ENCODE data around the gene CDH23.

Gene CDH23

GRCh38 chr10:71715026-71715425, 318.3 kb downstream of the CDH23 start:
- DNase-seq = no peak

GRCh38 chr10:71715860-71716259, 319.1 kb downstream of the CDH23 start:
- no peak for DNase-seq

GRCh38 chr10:71716426-71716825, 319.7 kb downstream of the CDH23 start:
- DNase-seq = no peak

GRCh38 chr10:71717056-71717455, 320.3 kb downstream of the CDH23 start:
- DNase-seq = no peak

- DNase-seq = no peak
These were observed 320.8 kb downstream of the CDH23 start for GRCh38 chr10:71717551-71717951.

DNA sequence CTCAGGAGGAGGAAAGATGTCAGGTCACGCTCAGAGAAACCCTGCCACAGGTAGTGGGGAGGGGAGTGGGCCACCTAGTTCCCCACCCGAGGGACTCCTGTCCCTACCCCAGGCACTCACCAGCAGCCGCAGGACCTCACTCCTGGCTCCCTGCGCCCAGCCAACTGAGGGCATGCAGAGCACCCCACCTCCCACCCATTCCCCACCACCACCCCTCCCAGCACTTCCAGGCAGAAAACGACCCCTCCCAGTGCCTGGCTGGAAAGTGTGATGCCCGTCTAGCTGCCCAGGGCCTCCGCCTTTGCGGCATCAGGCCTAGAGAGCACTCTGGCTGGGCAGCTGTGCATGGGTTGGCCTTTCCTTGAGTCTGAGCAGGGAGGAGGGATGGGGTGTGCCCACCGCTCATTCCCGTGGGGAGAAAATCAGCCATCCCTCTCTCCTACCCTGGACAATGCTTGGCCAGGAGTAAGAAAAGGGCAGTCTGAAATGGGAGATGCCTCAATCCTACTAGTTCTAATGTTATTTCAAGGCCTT, 321.5 kb downstream of the CDH23 start:
- DNase-seq = no peak

GRCh38 chr10:71719042-71719441, 322.3 kb downstream of the CDH23 start:
- DNase-seq = no peak

GRCh38 chr10:71719464-71720201, 322.9 kb downstream of the CDH23 start, which contains the start of gene C10orf105:
Gene C10orf105, minus strand, starts transcription at chr10:71719778. Its CDS starts 3,441 bp downstream, at chr10:71716337.
- DNase-seq = no peak

DNA sequence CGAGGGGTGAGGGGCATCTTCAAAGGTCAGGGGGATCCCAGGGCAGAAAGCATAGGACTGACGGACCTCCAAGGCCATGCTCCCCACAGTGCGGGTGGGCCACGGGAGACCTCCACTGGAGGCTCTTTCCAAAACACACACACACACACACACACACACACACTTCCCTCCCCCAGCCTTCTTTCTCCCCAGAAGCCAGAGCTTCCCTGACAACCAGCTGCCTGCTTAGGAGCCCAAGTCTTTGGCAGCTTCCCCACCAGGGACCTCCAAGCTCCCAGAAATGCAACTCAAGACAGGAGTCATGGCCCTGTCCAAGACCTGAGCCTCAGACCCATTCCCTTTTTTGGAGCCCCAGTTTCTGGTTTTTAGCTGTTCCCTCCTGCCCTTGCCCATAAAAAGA, 323.6 kb downstream of the CDH23 start:
- DNase-seq = no peak

- DNase-seq = no peak
These were observed 324.6 kb downstream of the CDH23 start for GRCh38 chr10:71721313-71721712.

- no peak for DNase-seq
These were observed 326.1 kb downstream of the CDH23 start for GRCh38 chr10:71722849-71723248.

DNA sequence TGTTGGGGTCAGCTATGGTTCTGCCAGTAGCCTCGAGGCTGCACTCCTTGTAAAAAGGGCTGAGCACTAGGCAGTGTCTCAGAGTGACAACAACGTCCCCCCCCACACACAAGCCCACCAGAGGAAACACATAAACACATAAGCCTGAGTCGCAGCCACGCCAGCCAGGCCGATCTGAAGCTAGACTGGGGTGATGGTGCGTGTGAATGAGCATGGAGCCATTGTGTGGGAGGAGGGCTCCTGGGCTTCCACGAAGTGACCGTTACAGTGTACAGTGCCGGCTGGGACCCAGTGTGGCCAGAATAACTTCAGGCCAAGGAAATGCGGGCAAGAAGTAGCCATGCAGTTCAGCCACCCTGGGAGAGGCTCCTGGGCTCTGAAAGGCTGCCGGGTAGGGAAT, 326.6 kb downstream of the CDH23 start:
- no peak for DNase-seq

DNA sequence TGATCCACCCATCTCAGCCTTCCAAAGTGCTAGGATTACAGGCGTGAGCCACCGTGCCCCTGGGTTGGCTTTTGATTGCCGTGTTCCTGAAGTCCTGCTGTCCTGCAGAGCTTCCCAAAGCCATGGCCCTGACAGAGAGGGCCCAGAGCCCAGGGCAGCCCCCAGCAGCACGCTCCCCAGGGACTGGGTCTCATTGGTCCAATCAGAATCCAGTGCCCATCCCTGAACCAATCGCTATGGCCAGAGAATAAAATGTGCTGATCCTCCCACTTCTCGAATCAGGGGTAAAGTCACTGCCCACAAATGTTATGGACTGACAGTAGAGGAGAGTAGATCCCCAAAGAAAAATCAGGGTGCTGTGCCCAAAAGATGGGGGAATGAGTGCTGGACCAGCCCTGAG, 327.8 kb downstream of the CDH23 start:
- DNase-seq = no peak

DNA sequence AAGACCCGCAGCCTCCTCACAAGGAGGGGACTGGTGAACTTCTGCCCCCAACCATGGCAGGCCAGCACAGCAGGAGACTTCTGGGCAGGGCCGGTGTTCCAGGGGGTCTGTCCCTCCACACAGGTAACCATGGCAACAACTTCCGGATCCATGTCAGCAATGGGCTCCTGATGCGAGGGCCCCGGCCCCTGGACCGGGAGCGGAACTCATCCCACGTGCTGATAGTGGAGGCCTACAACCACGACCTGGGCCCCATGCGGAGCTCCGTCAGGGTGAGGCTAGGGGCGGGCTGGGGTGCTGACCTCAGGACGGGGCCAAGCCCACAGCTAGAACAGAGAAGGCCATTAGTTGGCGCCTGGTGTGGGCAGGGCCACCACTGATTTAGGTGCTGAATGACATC, 328.5 kb downstream of the CDH23 start:
- no peak for DNase-seq

DNA sequence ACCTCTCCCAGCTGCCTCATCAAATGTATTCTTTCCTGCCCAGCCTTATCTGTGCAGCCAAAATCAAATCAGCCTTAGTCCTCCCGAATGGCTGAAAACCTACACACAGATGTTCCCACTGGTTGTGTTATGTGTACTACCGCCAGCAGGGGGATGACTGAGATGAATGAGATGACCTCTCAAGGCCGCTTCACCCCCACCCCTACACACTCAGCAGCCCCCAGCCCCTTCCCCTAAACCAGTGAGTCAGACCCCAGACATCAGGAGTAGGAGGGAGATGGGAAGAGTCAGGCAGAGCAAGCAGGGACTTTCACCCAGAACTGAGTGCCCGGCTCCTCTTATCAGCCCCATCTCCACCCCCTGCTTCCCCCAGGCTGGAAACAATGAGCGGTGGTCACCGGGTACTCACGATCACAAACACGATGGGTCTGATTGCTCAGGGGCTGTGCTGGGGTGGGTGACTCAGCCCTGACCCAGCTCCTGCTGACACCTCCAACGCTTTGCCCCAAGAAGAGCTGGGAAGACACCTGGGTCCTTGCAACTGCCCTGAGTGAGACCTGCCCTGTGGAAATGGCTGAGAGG, 329.4 kb downstream of the CDH23 start:
- no peak for DNase-seq

GRCh38 chr10:71726580-71727104, 329.9 kb downstream of the CDH23 start:
- no peak for DNase-seq

DNA sequence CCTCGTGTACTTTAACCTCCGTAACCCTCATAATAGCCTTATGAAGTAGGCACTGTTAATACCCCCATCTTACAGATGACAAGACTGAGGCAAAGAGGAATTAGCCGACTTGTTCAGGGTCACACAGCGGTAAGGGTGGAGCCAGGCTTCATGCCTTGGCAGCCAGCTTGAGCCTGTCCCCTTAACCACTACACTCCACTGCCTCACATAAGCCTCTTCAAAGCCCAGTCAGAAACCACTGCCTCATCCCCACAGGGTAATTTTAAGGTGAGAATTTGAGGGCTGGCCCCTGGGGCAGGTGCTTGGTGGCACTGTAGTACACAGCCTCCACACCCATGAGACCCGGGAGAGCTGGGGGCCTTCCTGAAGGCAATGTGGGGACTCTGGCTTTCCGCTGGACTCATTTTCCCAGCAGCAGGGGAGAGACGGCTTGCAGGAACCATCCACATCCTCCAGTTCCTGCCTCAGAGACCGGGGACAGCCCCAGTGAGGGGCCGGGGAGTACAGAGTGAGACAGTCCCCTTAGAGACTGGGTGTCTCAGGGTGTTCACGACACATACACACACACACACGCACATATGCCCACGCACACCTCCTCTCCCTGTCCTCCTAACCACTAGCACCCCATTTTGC, 330.5 kb downstream of the CDH23 start:
- DNase-seq = peak; percentile 22

DNA sequence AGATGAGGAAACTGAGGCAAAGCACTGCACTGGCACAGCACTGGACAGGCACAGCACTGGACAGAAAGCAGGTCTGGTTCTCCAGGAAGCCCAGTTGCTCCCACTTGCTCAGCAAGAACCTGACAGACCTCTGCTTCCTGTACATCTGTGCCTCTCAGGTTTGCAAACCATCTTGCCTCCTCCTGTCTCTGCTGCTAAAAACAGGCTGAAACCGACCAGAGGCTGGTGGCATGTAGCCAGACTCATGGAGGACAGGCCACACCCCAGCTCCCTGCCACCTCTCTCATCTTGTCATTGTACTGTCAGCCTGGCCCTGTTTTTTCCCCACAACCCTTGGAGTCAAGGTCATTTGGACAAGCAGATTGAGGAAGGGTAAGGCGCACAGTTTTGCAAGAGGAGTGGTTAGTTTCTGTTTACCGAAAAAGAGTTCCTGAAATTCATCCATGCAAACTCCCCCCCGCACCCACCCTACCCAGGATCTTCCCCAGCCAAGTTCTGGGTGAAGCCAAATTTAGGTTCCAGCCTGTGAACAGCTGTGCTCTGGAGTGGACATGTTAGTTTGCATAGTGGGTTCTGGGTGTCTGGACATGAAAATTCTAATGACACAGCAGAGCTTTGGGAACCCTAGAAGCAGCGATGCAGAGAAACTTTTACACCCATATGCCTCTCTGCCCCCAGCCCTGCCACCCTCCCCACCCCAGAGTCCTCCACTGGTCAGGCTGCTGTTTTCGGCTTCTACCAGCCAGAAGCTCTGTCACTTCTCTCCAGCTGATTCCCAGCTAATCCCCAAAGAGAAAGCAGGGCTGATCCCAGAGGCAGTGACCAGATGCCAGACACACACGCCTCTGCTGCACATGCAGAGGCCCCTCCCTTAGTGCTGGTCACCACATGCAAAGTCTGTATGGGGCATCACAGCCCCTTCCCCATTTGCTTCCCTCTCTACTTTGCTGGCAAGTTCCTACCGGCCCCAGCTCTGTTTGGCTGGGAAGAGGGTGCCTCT, 331.3 kb downstream of the CDH23 start:
- DNase-seq = peak; percentile 37

DNA sequence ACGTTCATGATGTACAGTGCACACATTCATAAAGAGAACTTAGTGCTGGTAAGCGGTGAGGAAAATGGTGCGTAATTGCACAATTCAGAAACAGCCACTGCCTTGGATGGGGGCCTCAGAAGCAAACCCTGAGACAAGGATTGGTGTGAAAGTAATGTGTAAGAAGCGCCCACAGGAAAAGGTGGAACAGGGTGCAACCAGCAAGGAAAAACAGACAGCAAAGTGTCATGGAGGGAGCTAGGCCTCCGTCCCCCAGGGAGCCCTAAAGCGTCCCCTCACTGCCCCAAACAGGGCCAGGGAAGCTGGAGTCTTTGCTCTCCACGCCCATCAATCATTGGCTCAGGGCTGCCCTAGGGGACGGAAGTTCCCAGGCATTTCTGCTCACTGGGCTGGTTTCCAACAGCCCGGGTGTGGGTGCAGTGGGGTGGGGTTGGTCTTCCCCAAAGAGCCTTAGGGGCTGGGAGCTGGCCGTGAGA, 332.5 kb downstream of the CDH23 start:
- DNase-seq = no peak

GRCh38 chr10:71731791-71732190, 335.1 kb downstream of the CDH23 start:
- DNase-seq = no peak

DNA sequence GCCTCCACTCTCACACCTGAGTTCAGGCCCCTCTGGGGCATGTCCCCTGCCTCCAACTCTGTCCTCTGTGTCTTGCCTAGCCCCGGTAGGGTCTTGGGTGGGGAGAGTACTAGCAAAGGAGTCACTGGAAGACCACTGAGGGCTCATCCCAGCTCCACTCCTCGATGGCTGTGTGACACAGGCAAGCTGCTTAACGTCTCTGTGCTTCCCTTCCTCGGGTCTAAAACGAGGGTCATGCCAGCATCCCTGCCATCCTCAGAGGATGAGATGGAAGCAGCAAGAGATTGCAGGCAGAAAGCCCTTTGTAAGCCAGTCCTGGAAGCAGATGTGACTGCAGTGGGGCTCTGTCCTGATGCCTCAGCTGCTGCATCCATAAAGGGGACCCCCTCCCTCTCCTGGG, 338.1 kb downstream of the CDH23 start:
- DNase-seq = no peak

Measured in effector CD8-positive, alpha-beta T cell (primary cell).